H1 (cell line): ENCODE results near the gene NME1. TPM values are rescaled to one million over a fixed set of nuclear protein-coding genes. Genes with fewer than 3 reads are reported as not detected.

Experiments
- CTCF ChIA-PET: fragments of 300-600 bp; sonication (Branson Sonifier 250); formaldehyde crosslinking; loops from one replicate; lab custom pipeline; 2021; ENCODE audit not compliant: partially characterized antibody; lab: Charles Lee
- POLR2A ChIA-PET: fragments of 300-600 bp; sonication (Branson Sonifier 250); formaldehyde crosslinking; loops from one replicate; lab custom pipeline; 2021; ENCODE audit warnings: inconsistent platforms; ENCODE audit not compliant: partially characterized antibody; lab: Charles Lee
- DNase-seq, 2 experiments: peaks; one replicate each; pipeline versions ENCODE4 v3.0.0 to v3.0.0-alpha.2; 2010 to 2022; ENCODE audit warnings: low spot score in 2 of 2, low read depth in 1 of 2, mixed read lengths in 1 of 2
- FAIRE-seq: peaks from 2 replicates; lab custom pipeline; 2011; peaks lifted over from hg19 to GRCh38; lab: Jason Lieb, UNC
- H2AFZ ChIP-seq: 2 replicates; pipeline ENCODE4 v1.8.1; 2012; ENCODE audit warnings: low read length, inconsistent platforms
- H2AK5ac ChIP-seq: 2 replicates; pipeline ENCODE4 v1.6.1; 2013; ENCODE audit warnings: low read depth, low read length
- H2BK120ac ChIP-seq: replicated peaks from 2 replicates; pipeline ENCODE3; 2013; ENCODE audit warnings: low read depth, low read length, inconsistent platforms
- H2BK12ac ChIP-seq: 2 replicates; pipeline ENCODE4 v1.6.1; 2013; ENCODE audit warnings: low read depth, low read length
- H2BK15ac ChIP-seq: 2 replicates; pipeline ENCODE4 v1.6.1; 2013; ENCODE audit warnings: low read length
- H2BK20ac ChIP-seq: 2 replicates; pipeline ENCODE4 v1.6.1; 2013; ENCODE audit warnings: low read length
- H2BK5ac ChIP-seq: 2 replicates; pipeline ENCODE4 v1.6.1; 2013; ENCODE audit warnings: low read depth, low read length
- H3K14ac ChIP-seq: 2 replicates; pipeline ENCODE4 v1.6.1; 2013; ENCODE audit warnings: inconsistent platforms; ENCODE audit not compliant: insufficient read length
- H3K18ac ChIP-seq: 2 replicates; pipeline ENCODE4 v1.6.1; 2013; ENCODE audit warnings: low read length; ENCODE audit errors: extremely low read depth
- H3K23ac ChIP-seq: 2 replicates; pipeline ENCODE4 v1.6.1; 2013; ENCODE audit warnings: inconsistent platforms; ENCODE audit not compliant: insufficient read length
- H3K23me2 ChIP-seq: 2 replicates; pipeline ENCODE4 v1.6.1; 2013; ENCODE audit warnings: low read depth, low read length
- H3K27ac ChIP-seq: 2 replicates; pipeline ENCODE4 v1.6.1; 2011; ENCODE audit warnings: low read depth, low read length, inconsistent platforms
- H3K27me3 ChIP-seq, 4 experiments: replicated peaks in 1 of 4; 1 replicate in 1 of 4; 2 replicates in 3 of 4; pipeline versions ENCODE4 v1.6.1 to v1.8.1; 2011 to 2013; ENCODE audit warnings: low read length in 3 of 4, mild to moderate bottlenecking in 3 of 4, inconsistent platforms in 2 of 4, mixed read lengths in 2 of 4, moderate library complexity in 1 of 4; ENCODE audit not compliant: control insufficient read depth in 3 of 4, insufficient read depth in 3 of 4; ENCODE audit errors: extremely low read depth in 1 of 4
- H3K36me3 ChIP-seq, 4 experiments: 2 replicates each; pipeline versions ENCODE4 v1.6.1 to v1.8.1; 2011 to 2013; ENCODE audit warnings: mild to moderate bottlenecking in 4 of 4, low read length in 3 of 4, moderate library complexity in 2 of 4, control low read depth in 1 of 4, inconsistent platforms in 1 of 4; ENCODE audit not compliant: insufficient read depth in 4 of 4, control insufficient read depth in 2 of 4
- H3K4ac ChIP-seq: replicated peaks from 2 replicates; pipeline ENCODE3; 2013; ENCODE audit warnings: low read length, low read depth, mixed read lengths, inconsistent platforms; ENCODE audit not compliant: insufficient read length
- H3K4me1 ChIP-seq, 4 experiments: replicated peaks in 1 of 4; 1 replicate in 1 of 4; 2 replicates in 3 of 4; pipeline versions ENCODE4 v1.6.1 to v1.8.1; 2011 to 2013; ENCODE audit warnings: low read length in 3 of 4, inconsistent platforms in 2 of 4, mixed read lengths in 1 of 4; ENCODE audit not compliant: insufficient read depth in 4 of 4, control insufficient read depth in 3 of 4
- H3K4me2 ChIP-seq, 2 experiments: 2 replicates each; pipeline versions ENCODE4 v1.6.1 to v1.8.1; 2011 to 2013; ENCODE audit warnings: low read depth in 2 of 2, low read length in 2 of 2, control low read depth in 1 of 2, inconsistent platforms in 1 of 2, mild to moderate bottlenecking in 1 of 2; ENCODE audit not compliant: insufficient read depth in 1 of 2
- H3K4me3 ChIP-seq, 4 experiments: fragments of 200-600, 300-600 bp in 1 of 4; sonication (generic), shearing (Covaris generic), sonication (Bioruptor Twin) in 1 of 4; 2 replicates each; pipeline versions ENCODE4 v1.5.1 to v1.8.1; 2011 to 2016; ENCODE audit warnings: low read length in 4 of 4, low read depth in 3 of 4, control low read depth in 2 of 4, inconsistent platforms in 2 of 4, mild to moderate bottlenecking in 2 of 4, mixed read lengths in 1 of 4, moderate library complexity in 1 of 4; ENCODE audit not compliant: insufficient read depth in 2 of 4; ENCODE audit errors: extremely low read depth in 1 of 4
- H3K56ac ChIP-seq: replicated peaks from 2 replicates; pipeline ENCODE3; 2013; ENCODE audit warnings: low read depth, mild to moderate bottlenecking, mixed read lengths, low read length, inconsistent platforms; ENCODE audit not compliant: insufficient read length
- H3K79me1 ChIP-seq: 2 replicates; pipeline ENCODE4 v1.6.1; 2013; ENCODE audit warnings: low read depth, low read length, control low read depth
- H3K79me2 ChIP-seq, 2 experiments: 2 replicates each; pipeline versions ENCODE4 v1.6.1 to v1.8.1; 2012 to 2013; ENCODE audit warnings: low read length in 2 of 2, mild to moderate bottlenecking in 2 of 2, inconsistent platforms in 1 of 2; ENCODE audit not compliant: insufficient read depth in 2 of 2, control insufficient read depth in 1 of 2
- H3K9ac ChIP-seq, 4 experiments: replicated peaks in 1 of 4; 1 replicate in 1 of 4; 2 replicates in 3 of 4; pipeline versions ENCODE4 v1.6.1 to v1.8.1; 2011 to 2013; ENCODE audit warnings: low read depth in 3 of 4, low read length in 3 of 4, control low read depth in 2 of 4, mild to moderate bottlenecking in 2 of 4, moderate library complexity in 2 of 4, inconsistent platforms in 1 of 4; ENCODE audit errors: extremely low read depth in 1 of 4
- H3K9me3 ChIP-seq, 2 experiments: 2 replicates each; pipeline versions ENCODE4 v1.6.1 to v1.8.1; 2012 to 2013; ENCODE audit warnings: mild to moderate bottlenecking in 2 of 2, moderate library complexity in 2 of 2, control low read depth in 1 of 2, inconsistent platforms in 1 of 2, low read depth in 1 of 2, low read length in 1 of 2, mixed read lengths in 1 of 2; ENCODE audit not compliant: insufficient read depth in 2 of 2
- H4K20me1 ChIP-seq, 2 experiments: replicated peaks in 1 of 2; 2 replicates each; pipeline versions ENCODE3 to v1.8.1; 2011 to 2013; ENCODE audit warnings: inconsistent platforms in 2 of 2, low read length in 2 of 2, mild to moderate bottlenecking in 1 of 2; ENCODE audit not compliant: insufficient read depth in 2 of 2, control insufficient read depth in 1 of 2
- H4K5ac ChIP-seq: 2 replicates; pipeline ENCODE4 v1.6.1; 2013; ENCODE audit warnings: low read length, low read depth, mixed read lengths, inconsistent platforms; ENCODE audit not compliant: insufficient read length
- H4K8ac ChIP-seq: 2 replicates; pipeline ENCODE4 v1.8.0; 2013; ENCODE audit warnings: mild to moderate bottlenecking, moderate library complexity, low read length, inconsistent platforms; ENCODE audit not compliant: insufficient read depth; ENCODE audit errors: extremely low read depth
- H4K91ac ChIP-seq: replicated peaks from 2 replicates; pipeline ENCODE3; 2013; ENCODE audit warnings: low read length, mixed read lengths, inconsistent platforms; ENCODE audit not compliant: insufficient read length
- JUN ChIP-seq: IDR thresholded peaks from 2 replicates; pipeline ENCODE4 v1.6.1; 2011; ENCODE audit warnings: low read depth, mild to moderate bottlenecking, improper control_type of control experiment, low read length
- RNF2 ChIP-seq: fragments of 200-900, 300-1000 bp; sonication (generic); IDR thresholded peaks from 2 replicates; pipeline ENCODE4 v1.7.1; 2016; ENCODE audit warnings: borderline replicate concordance, low read depth, mild to moderate bottlenecking, antibody characterized with exemption, low read length; ENCODE audit not compliant: poor library complexity, severe bottlenecking; ENCODE audit errors: missing control alignments
- SP1 ChIP-seq: IDR thresholded peaks from 2 replicates; pipeline ENCODE4 v1.6.1; 2011; ENCODE audit warnings: low read depth, low read length
- SP2 ChIP-seq: IDR thresholded peaks from 2 replicates; pipeline ENCODE4 v1.6.1; 2012; ENCODE audit warnings: mild to moderate bottlenecking, low read length, inconsistent platforms
- WGBS, 2 experiments: shearing (Covaris generic) in 1 of 2; methylation state at CpG; one replicate each; pipeline versions ENCODE4 v1.1.6 to v1.1.7; 2013 to 2015; ENCODE audit warnings: low lambda C conversion rate in 2 of 2, mixed read lengths in 2 of 2, inconsistent platforms in 1 of 2, low coverage in 1 of 2, missing lambda C conversion rate in 1 of 2; ENCODE audit not compliant: insufficient replicate concordance in 2 of 2, insufficient coverage in 1 of 2, insufficient read length in 1 of 2; ENCODE audit errors: extremely low coverage in 1 of 2, missing lambda C conversion rate in 1 of 2; 5-methylcytosine and 5-hydroxymethylcytosine counted together
- polyA plus RNA-seq, 7 experiments: library from polyadenylated mRNA; depleted of rRNA in 3 of 7; stranded (reverse) in 5 of 7; unstranded in 2 of 7; fragments of >200 nt in 5 of 7; fragments of 200-250 nt in 2 of 7; gene quantifications; 1 replicate in 5 of 7; 2 replicates in 1 of 7; 4 replicates in 1 of 7; pipeline versions ENCODE4 v1.2.1 to v1.2.3, GENCODE V29; 2011 to 2013; ENCODE audit warnings: missing spikeins in 2 of 7, mixed read lengths in 2 of 7
- total RNA-seq: library from RNA; stranded (reverse); fragmentation: NEBNext Ultra II Directional; extraction: Animal tissue kit (Norgen Biotek cat#: 25700); gene quantifications from 2 replicates; pipeline ENCODE4 v1.2.1, GENCODE V29; 2021

The NME1 gene
- total and polyA plus RNA-seq, 2 of the 8 experiments (the other 6 are each of a cell fraction or from before 2014, with no cell fraction given) = 307 to 380 TPM

GRCh38 chr17:51133365-51133764, 20.0 kb upstream of the NME1 start:
- H3K79me2 ChIP-seq = no peaks in the 10 kb centered on the region
- no peak overlapping the region for H3K4me3 ChIP-seq
- H3K9me3 ChIP-seq = no peaks in the 10 kb centered on the region
- no peaks in the 10 kb centered on the region for H4K20me1 ChIP-seq
- H3K4me1 ChIP-seq = no peaks in the 10 kb centered on the region
- no peak overlapping the region for H3K14ac ChIP-seq
- no peak overlapping the region for H3K27ac ChIP-seq
- H2BK20ac ChIP-seq = no peak overlapping the region
- H2AFZ ChIP-seq = no peak overlapping the region
- H2BK15ac ChIP-seq = no peak overlapping the region
- no peak overlapping the region for H3K4me2 ChIP-seq
- no peak overlapping the region for H4K8ac ChIP-seq
- no peak overlapping the region for H3K23ac ChIP-seq
- no peak overlapping the region for H2BK12ac ChIP-seq
- H3K79me1 ChIP-seq = no peaks in the 10 kb centered on the region
- H2BK5ac ChIP-seq = no peak overlapping the region
- H3K18ac ChIP-seq = no peak overlapping the region
- no peak overlapping the region for H3K4ac ChIP-seq
- no peaks in the 10 kb centered on the region for H3K36me3 ChIP-seq
- no peak overlapping the region for H3K9ac ChIP-seq
- H4K5ac ChIP-seq = no peak overlapping the region
- FAIRE-seq (no peak), DNase-seq (no peak)
- WGBS, 2 experiments = 80% methylated on average over 2 of the region's 2 CpGs; no CpG with 5 or more reads in 1 of the 2 experiments
- H3K56ac ChIP-seq = no peak overlapping the region
- ChIA-PET CTCF (interaction anchor here (0.6 to 1.8 kb wide), 3 partner anchors 20 to 402 kb away, joined by 3 to 6 read pairs (median 5); partner anchors contain the start of gene NME1), POLR2A (interaction anchor here (1.2 kb wide), 1 partner anchor 9 kb away, joined by 3 read pairs; no protein-coding TSS in a partner anchor)
- no peaks in the 10 kb centered on the region for H3K27me3 ChIP-seq
- H2AK5ac ChIP-seq = no peak overlapping the region
- H3K23me2 ChIP-seq = no peaks in the 10 kb centered on the region
- H4K91ac ChIP-seq = no peak overlapping the region
- H2BK120ac ChIP-seq = no peak overlapping the region
- no peak for TF ChIP-seq RNF2
- no peak for TF ChIP-seq JUN
- no peak for TF ChIP-seq SP2
- TF ChIP-seq SP1 = no peak
